ENCODE measurements around the gene MT1E. TPM values are rescaled to one million over a fixed set of nuclear protein-coding genes. Genes with fewer than 3 reads are reported as not detected.

Gene MT1E
- total and polyA plus RNA-seq, 2 of the 13 experiments (the other 11 are each of a cell fraction or from before 2014, with no cell fraction given) = 110 to 1,072 TPM

- no peak for TF ChIP-seq SOX6 (IDR thresholded peaks at IDR 0.05)
- TF ChIP-seq SOX6 (CRISPR knock-in tag; IDR thresholded peaks at IDR 0.05) = peak; percentile 51
- TF ChIP-seq HNF4G (IDR thresholded peaks at IDR 0.05; ENCODE audit: borderline replicate concordance, low read depth, low read length) = peak; percentile 1; the same call in 1 of the 2 replicates
- peak; percentile 53; the same call in 1 of the 2 replicates for TF ChIP-seq HNF4G (CRISPR knock-in tag; IDR thresholded peaks at IDR 0.05; ENCODE audit: borderline replicate concordance, low read depth)
- no peak for TF ChIP-seq PAF1 (CRISPR knock-in tag; IDR thresholded peaks at IDR 0.05)
- no peak; the same call in 1 of the 2 replicates for TF ChIP-seq GATAD1 (CRISPR knock-in tag; IDR thresholded peaks at IDR 0.05)
- no peak for TF ChIP-seq KDM1A (CRISPR knock-in tag; IDR thresholded peaks at IDR 0.05)
- 0 out of 2 replicates have a peak, but pooled peaks have one; percentile 23 for TF ChIP-seq MEF2D (CRISPR knock-in tag; IDR thresholded peaks at IDR 0.05)
- TF ChIP-seq, protein P1, sequence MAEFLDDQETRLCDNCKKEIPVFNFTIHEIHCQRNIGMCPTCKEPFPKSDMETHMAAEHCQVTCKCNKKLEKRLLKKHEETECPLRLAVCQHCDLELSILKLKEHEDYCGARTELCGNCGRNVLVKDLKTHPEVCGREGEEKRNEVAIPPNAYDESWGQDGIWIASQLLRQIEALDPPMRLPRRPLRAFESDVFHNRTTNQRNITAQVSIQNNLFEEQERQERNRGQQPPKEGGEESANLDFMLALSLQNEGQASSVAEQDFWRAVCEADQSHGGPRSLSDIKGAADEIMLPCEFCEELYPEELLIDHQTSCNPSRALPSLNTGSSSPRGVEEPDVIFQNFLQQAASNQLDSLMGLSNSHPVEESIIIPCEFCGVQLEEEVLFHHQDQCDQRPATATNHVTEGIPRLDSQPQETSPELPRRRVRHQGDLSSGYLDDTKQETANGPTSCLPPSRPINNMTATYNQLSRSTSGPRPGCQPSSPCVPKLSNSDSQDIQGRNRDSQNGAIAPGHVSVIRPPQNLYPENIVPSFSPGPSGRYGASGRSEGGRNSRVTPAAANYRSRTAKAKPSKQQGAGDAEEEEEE (CRISPR knock-in tag; IDR thresholded peaks at IDR 0.05; ENCODE audit: borderline replicate concordance) = no peak
- TF ChIP-seq NFAT5 (CRISPR knock-in tag; IDR thresholded peaks at IDR 0.05) = peak; percentile 81; the same call in 1 of the 2 replicates
- peak; percentile 88 for TF ChIP-seq ZNF614 (CRISPR knock-in tag; IDR thresholded peaks at IDR 0.05; ENCODE audit: borderline replicate concordance)
- no peak for TF ChIP-seq ZBTB8A (CRISPR knock-in tag; IDR thresholded peaks at IDR 0.05; ENCODE audit: borderline replicate concordance, low read depth)
- TF ChIP-seq ZNF234 (CRISPR knock-in tag; conservative IDR thresholded peaks at IDR 0.05) = no peak
- TF ChIP-seq ZNF235 (CRISPR knock-in tag; IDR thresholded peaks at IDR 0.05; ENCODE audit: borderline replicate concordance) = no peak
- TF ChIP-seq KLF12 (CRISPR knock-in tag; IDR thresholded peaks at IDR 0.05; ENCODE audit: borderline replicate concordance) = peak; percentile 91; the same call in 1 of the 2 replicates
- TF ChIP-seq RCOR2 (CRISPR knock-in tag; IDR thresholded peaks at IDR 0.05) = peak; percentile 52; the same call in 1 of the 2 replicates
- peak; percentile 53 for TF ChIP-seq ASH2L (IDR thresholded peaks at IDR 0.05; ENCODE audit: insufficient read length, low read depth, low read length)
- no peak for TF ChIP-seq RFX1 (IDR thresholded peaks at IDR 0.05)
- no peak for TF ChIP-seq ZBTB4 (CRISPR knock-in tag; IDR thresholded peaks at IDR 0.05; ENCODE audit: borderline replicate concordance)
Measured at GRCh38 chr16:56608043-56608875, 17.3 kb upstream of the MT1E start, which contains the start of gene MT2A (continued).

Measured in HepG2 (cell line).